Measurements from ENCODE around the gene CTRL.

CTRL gene

GRCh38 chr16:67963292-67963661 is 31.6 kb upstream of the CTRL start:
- no peak for TF ChIP-seq CTCF (IDR thresholded peaks at IDR 0.05; ENCODE audit: insufficient read depth, low read length, missing control alignments)
- no peak for DNase-seq (ENCODE audit: low read depth, low spot score)
- no peak overlapping the region for H3K4me3 ChIP-seq (ENCODE audit: low read depth, low read length)
- ChIA-PET CTCF (interaction anchor here (1.5 to 1.9 kb wide), 2 partner anchors 21 to 267 kb away, joined by 4 to 7 read pairs; no protein-coding TSS in a partner anchor), POLR2A (no interaction called here)

- TF ChIP-seq CTCF (IDR thresholded peaks at IDR 0.05; ENCODE audit: insufficient read depth, low read length, missing control alignments), result no peak
- DNase-seq (ENCODE audit: low read depth, low spot score), result no peak
- ChIA-PET CTCF (interaction anchor here (1.2 to 1.9 kb wide), 3 partner anchors 19 to 268 kb away, joined by 3 to 7 read pairs (median 4); partner anchors contain the start of gene LCAT), POLR2A (no interaction called here)
- no peak overlapping the region for H3K4me3 ChIP-seq (ENCODE audit: low read depth, low read length)
These were observed 30.5 kb upstream of the CTRL start for GRCh38 chr16:67962135-67962534.

GRCh38 chr16:67961551-67961957 is 29.9 kb upstream of the CTRL start:
- no peak for DNase-seq (ENCODE audit: low read depth, low spot score)
- TF ChIP-seq CTCF (IDR thresholded peaks at IDR 0.05; ENCODE audit: insufficient read depth, low read length, missing control alignments), result no peak
- ChIA-PET CTCF (interaction anchor here (2.5 kb wide), 1 partner anchor 14 kb away, joined by 7 read pairs; no protein-coding TSS in a partner anchor), POLR2A (no interaction called here)
- H3K4me3 ChIP-seq (ENCODE audit: low read depth, low read length), result no peak overlapping the region

- ChIA-PET POLR2A (interaction anchor here (0.5 to 1.5 kb wide), 4 partner anchors 9 to 143 kb away, joined by 3 to 11 read pairs (median 4); partner anchors contain the start of gene PSMB10), CTCF (interaction anchor here (0.6 to 4.3 kb wide), 8 partner anchors 9 to 143 kb away, joined by 3 to 27 read pairs (median 3); no protein-coding TSS in a partner anchor)
- no peak for DNase-seq (ENCODE audit: low read depth, low spot score)
- TF ChIP-seq CTCF (IDR thresholded peaks at IDR 0.05; ENCODE audit: insufficient read depth, low read length, missing control alignments), result no peak
- no peak overlapping the region for H3K4me3 ChIP-seq (ENCODE audit: low read depth, low read length)
These were observed 28.1 kb upstream of the CTRL start for GRCh38 chr16:67959536-67960329.

GRCh38 chr16:67957622-67958021 is 26.0 kb upstream of the CTRL start:
- TF ChIP-seq CTCF (IDR thresholded peaks at IDR 0.05; ENCODE audit: insufficient read depth, low read length, missing control alignments), result no peak
- no peak overlapping the region for H3K4me3 ChIP-seq (ENCODE audit: low read depth, low read length)
- CTCF ChIA-PET, result interaction anchor here (4.3 kb wide), 1 partner anchor 17 kb away, joined by 27 read pairs; no protein-coding TSS in a partner anchor
- DNase-seq (ENCODE audit: low read depth, low spot score), result no peak
- POLR2A ChIA-PET, result no interaction called here

GRCh38 chr16:67954421-67955196 is 22.9 kb upstream of the CTRL start:
- CTCF ChIA-PET, result interaction anchor here (0.7 to 5.8 kb wide), 3 partner anchors 13 to 86 kb away, joined by 3 to 34 read pairs (median 3); no protein-coding TSS in a partner anchor

More at GRCh38 chr16:67954421-67955196, 22.9 kb upstream of the CTRL start:
- no peak for TF ChIP-seq CTCF (IDR thresholded peaks at IDR 0.05; ENCODE audit: insufficient read depth, low read length, missing control alignments)
- POLR2A ChIA-PET, result no interaction called here
- DNase-seq (ENCODE audit: low read depth, low spot score), result no peak
- no peak overlapping the region for H3K4me3 ChIP-seq (ENCODE audit: low read depth, low read length)
